ENCODE data around the gene EPC2. TPM values are rescaled to one million over a fixed set of nuclear protein-coding genes. Genes with fewer than 3 reads are reported as not detected.
"Not testable (repeated sequence)": the region's sequence is repeated elsewhere in the genome, so short reads cannot be mapped to it uniquely, and the experiment has no call there.

Gene EPC2
- total RNA-seq, 1 experiment from 2014 or later: 33.4 TPM

- H3K4me1 Mint-ChIP-seq (ENCODE audit: insufficient read depth, unreplicated experiment): peaks cover 17% of the 10 kb centered on the region
These were observed 36.9 kb downstream of the EPC2 start for GRCh38 chr2:148681443-148681842.

GRCh38 chr2:148681862-148682261 is 37.3 kb downstream of the EPC2 start:
- H3K9me3 Mint-ChIP-seq (ENCODE audit: unreplicated experiment); POLR2A ChIA-PET; DNase-seq (ENCODE audit: unreplicated experiment); intact Hi-C loops (cut with micrococcal nuclease); CTCF ChIA-PET; H3K4me3 Mint-ChIP-seq (ENCODE audit: unreplicated experiment); H3K27me3 Mint-ChIP-seq (ENCODE audit: insufficient read depth, unreplicated experiment); H3K27ac Mint-ChIP-seq (ENCODE audit: low read depth, unreplicated experiment); BruUV-seq (replicated peaks): not testable (repeated sequence)
- Mint-ChIP-seq H3K36me3 (ENCODE audit: insufficient read depth, unreplicated experiment) (peaks cover 12% of the 10 kb centered on the region), H3K4me1 (ENCODE audit: insufficient read depth, unreplicated experiment) (peaks cover 17% of the 10 kb centered on the region)

More at GRCh38 chr2:148681443-148681842, 36.9 kb downstream of the EPC2 start:
- Mint-ChIP-seq H3K27ac (ENCODE audit: low read depth, unreplicated experiment) (no peak overlapping the region), H3K36me3 (ENCODE audit: insufficient read depth, unreplicated experiment) (peaks cover 12% of the 10 kb centered on the region), H3K27me3 (ENCODE audit: insufficient read depth, unreplicated experiment) (no peaks in the 10 kb centered on the region), H3K9me3 (ENCODE audit: unreplicated experiment) (no peaks in the 10 kb centered on the region), H3K4me3 (ENCODE audit: unreplicated experiment) (no peak overlapping the region)
- TF ChIP-seq CTCF (IDR thresholded peaks at IDR 0.05; ENCODE audit: unreplicated experiment): no peak
- POLR2A ChIA-PET: no interaction called here
- intact Hi-C loops (cut with micrococcal nuclease): no loop called here
- no TSS peak for BruUV-seq (replicated peaks)
- DNase-seq (ENCODE audit: unreplicated experiment): no peak
- CTCF ChIA-PET: no interaction called here

GRCh38 chr2:148684507-148684906 is 40.0 kb downstream of the EPC2 start:
- BruUV-seq (replicated peaks): no TSS peak
- TF ChIP-seq CTCF (IDR thresholded peaks at IDR 0.05; ENCODE audit: unreplicated experiment): no peak
- Mint-ChIP-seq H3K9me3 (ENCODE audit: unreplicated experiment) (no peaks in the 10 kb centered on the region), H3K27ac (ENCODE audit: low read depth, unreplicated experiment) (no peak overlapping the region), H3K27me3 (ENCODE audit: insufficient read depth, unreplicated experiment) (no peaks in the 10 kb centered on the region), H3K4me1 (ENCODE audit: insufficient read depth, unreplicated experiment) (peaks cover 17% of the 10 kb centered on the region), H3K4me3 (ENCODE audit: unreplicated experiment) (no peak overlapping the region), H3K36me3 (ENCODE audit: insufficient read depth, unreplicated experiment) (peaks cover 12% of the 10 kb centered on the region)
- POLR2A ChIA-PET: no interaction called here
- DNase-seq (ENCODE audit: unreplicated experiment): no peak
- CTCF ChIA-PET: interaction anchor here (0.6 kb wide), 1 partner anchor 407 kb away, joined by 5 read pairs; no protein-coding TSS in a partner anchor
- intact Hi-C loops (cut with micrococcal nuclease): no loop called here

DNA sequence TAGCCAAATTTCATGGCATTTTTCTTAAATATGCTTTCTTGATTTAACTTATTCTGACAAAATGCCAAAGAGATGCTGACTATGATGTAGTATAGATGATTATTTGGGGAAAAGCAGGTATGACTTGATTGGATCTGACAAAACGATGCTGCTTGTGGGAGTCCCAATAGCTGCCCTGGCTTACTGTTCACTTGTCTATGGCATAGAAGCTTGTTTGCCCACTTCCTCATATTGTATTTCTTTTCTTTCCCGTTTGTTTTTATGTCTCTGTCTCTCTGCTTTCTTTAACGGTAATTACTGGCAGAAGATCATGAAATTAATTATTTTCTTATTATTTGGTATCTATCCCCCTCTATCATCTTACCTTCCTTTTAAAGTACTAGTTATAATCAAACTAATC is 43.0 kb downstream of the EPC2 start:
- POLR2A ChIA-PET: interaction anchor here (0.5 kb wide), 1 partner anchor 125 kb away, joined by 5 read pairs; no protein-coding TSS in a partner anchor

GRCh38 chr2:148688011-148688410 is 43.5 kb downstream of the EPC2 start:
- H3K4me1 Mint-ChIP-seq (ENCODE audit: insufficient read depth, unreplicated experiment); intact Hi-C loops (cut with micrococcal nuclease); H3K27me3 Mint-ChIP-seq (ENCODE audit: insufficient read depth, unreplicated experiment); BruUV-seq (replicated peaks); H3K4me3 Mint-ChIP-seq (ENCODE audit: unreplicated experiment); H3K27ac Mint-ChIP-seq (ENCODE audit: low read depth, unreplicated experiment); DNase-seq (ENCODE audit: unreplicated experiment); H3K9me3 Mint-ChIP-seq (ENCODE audit: unreplicated experiment): not testable (repeated sequence)
- CTCF ChIA-PET: interaction anchor here (0.6 kb wide), 1 partner anchor 1008 kb away, joined by 3 read pairs; no protein-coding TSS in a partner anchor
- POLR2A ChIA-PET: interaction anchor here (0.5 kb wide), 1 partner anchor 126 kb away, joined by 5 read pairs; no protein-coding TSS in a partner anchor
- peaks cover 24% of the 10 kb centered on the region for H3K36me3 Mint-ChIP-seq (ENCODE audit: insufficient read depth, unreplicated experiment)

More for the DNA sequence above, 43.0 kb downstream of the EPC2 start:
- CTCF ChIA-PET: interaction anchor here (0.6 to 0.7 kb wide), 2 partner anchors 41 to 1009 kb away, joined by 3 to 5 read pairs; no protein-coding TSS in a partner anchor
- H3K36me3 Mint-ChIP-seq (ENCODE audit: insufficient read depth, unreplicated experiment): peaks cover 28% of the 10 kb centered on the region
- H3K9me3 Mint-ChIP-seq (ENCODE audit: unreplicated experiment): no peaks in the 10 kb centered on the region
- no peak overlapping the region for H3K4me3 Mint-ChIP-seq (ENCODE audit: unreplicated experiment)
- H3K27ac Mint-ChIP-seq (ENCODE audit: low read depth, unreplicated experiment): no peak overlapping the region
- no peak for TF ChIP-seq CTCF (IDR thresholded peaks at IDR 0.05; ENCODE audit: unreplicated experiment)
- intact Hi-C loops (cut with micrococcal nuclease): no loop called here
- BruUV-seq (replicated peaks): no TSS peak
- no peak for DNase-seq (ENCODE audit: unreplicated experiment)
- peaks cover 6% of the 10 kb centered on the region for H3K4me1 Mint-ChIP-seq (ENCODE audit: insufficient read depth, unreplicated experiment)
- H3K27me3 Mint-ChIP-seq (ENCODE audit: insufficient read depth, unreplicated experiment): no peaks in the 10 kb centered on the region

All from MCF 10A (cell line).